Testis (tissue), 2 donors: Measurements from ENCODE around the gene CRHBP.

Experiments
- POLR2A ChIP-seq: fragments of 450-650 bp; IDR thresholded peaks from one replicate; pipeline ENCODE4 v1.6.1; 2017; ENCODE audit warnings: antibody characterized with exemption, mild to moderate bottlenecking, moderate library complexity
- TF ChIP-seq, protein P1 (sequence below), 3 experiments: fragments of 450-650 bp in 2 of 3; fragments of 200-600 bp in 1 of 3; sonication (generic) in 1 of 3; IDR thresholded peaks; one replicate each; pipeline ENCODE4 v1.5.1; 2016 to 2019; ENCODE audit warnings: antibody characterized with exemption in 3 of 3, mild to moderate bottlenecking in 2 of 3, moderate library complexity in 1 of 3

GRCh38 chr5:76908166-76908565 lies 44.7 kb upstream of the CRHBP start:
- TF ChIP-seq, protein P1, sequence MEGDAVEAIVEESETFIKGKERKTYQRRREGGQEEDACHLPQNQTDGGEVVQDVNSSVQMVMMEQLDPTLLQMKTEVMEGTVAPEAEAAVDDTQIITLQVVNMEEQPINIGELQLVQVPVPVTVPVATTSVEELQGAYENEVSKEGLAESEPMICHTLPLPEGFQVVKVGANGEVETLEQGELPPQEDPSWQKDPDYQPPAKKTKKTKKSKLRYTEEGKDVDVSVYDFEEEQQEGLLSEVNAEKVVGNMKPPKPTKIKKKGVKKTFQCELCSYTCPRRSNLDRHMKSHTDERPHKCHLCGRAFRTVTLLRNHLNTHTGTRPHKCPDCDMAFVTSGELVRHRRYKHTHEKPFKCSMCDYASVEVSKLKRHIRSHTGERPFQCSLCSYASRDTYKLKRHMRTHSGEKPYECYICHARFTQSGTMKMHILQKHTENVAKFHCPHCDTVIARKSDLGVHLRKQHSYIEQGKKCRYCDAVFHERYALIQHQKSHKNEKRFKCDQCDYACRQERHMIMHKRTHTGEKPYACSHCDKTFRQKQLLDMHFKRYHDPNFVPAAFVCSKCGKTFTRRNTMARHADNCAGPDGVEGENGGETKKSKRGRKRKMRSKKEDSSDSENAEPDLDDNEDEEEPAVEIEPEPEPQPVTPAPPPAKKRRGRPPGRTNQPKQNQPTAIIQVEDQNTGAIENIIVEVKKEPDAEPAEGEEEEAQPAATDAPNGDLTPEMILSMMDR (IDR thresholded peaks at IDR 0.05): no peak
- no peak for TF ChIP-seq POLR2A
